DND-41 (cell line): ENCODE measurements around the gene OR14A2.
"Not testable (repeated sequence)": the region's sequence is repeated elsewhere in the genome, so short reads cannot be mapped to it uniquely, and the experiment has no call there.

ENCODE experiments used
- ATAC-seq: fragments of 200-7000 bp; cut with Tn5 transposase; 3 replicates; pipeline ENCODE4 v1.9.1; 2021; ENCODE audit warnings: low read depth; ENCODE audit not compliant: insufficient read depth
- DNase-seq: peaks from one replicate; pipeline ENCODE4 v3.0.0-alpha.2; 2020
- H2AFZ ChIP-seq: 2 replicates; pipeline ENCODE4 v1.6.0; 2012; ENCODE audit warnings: low read depth, low read length
- H3K27ac ChIP-seq: 2 replicates; pipeline ENCODE4 v1.5.1; 2012; ENCODE audit warnings: low read length, inconsistent platforms
- H3K27me3 ChIP-seq: fragments of 200-600 bp; sonication (generic); 2 replicates; pipeline ENCODE4 v1.6.0; 2012; ENCODE audit warnings: low read length, mild to moderate bottlenecking, inconsistent platforms; ENCODE audit not compliant: insufficient read depth, poor library complexity
- H3K36me3 ChIP-seq: 2 replicates; pipeline ENCODE4 v1.5.1; 2012; ENCODE audit warnings: low read length, inconsistent platforms; ENCODE audit not compliant: insufficient read depth
- H3K4me1 ChIP-seq: 2 replicates; pipeline ENCODE4 v1.5.1; 2012; ENCODE audit warnings: mild to moderate bottlenecking, low read length; ENCODE audit not compliant: insufficient read depth
- H3K4me2 ChIP-seq: 2 replicates; pipeline ENCODE4 v1.6.0; 2012; ENCODE audit warnings: mild to moderate bottlenecking, moderate library complexity, low read length, inconsistent platforms; ENCODE audit not compliant: insufficient read depth
- H3K4me3 ChIP-seq, 2 experiments: fragments of 200-600 bp in 1 of 2; shearing (Covaris generic) in 1 of 2; 2 replicates each; pipeline ENCODE4 v1.5.1; 2012 to 2016; ENCODE audit warnings: inconsistent platforms in 2 of 2, low read length in 2 of 2, mild to moderate bottlenecking in 2 of 2, low read depth in 1 of 2, moderate library complexity in 1 of 2
- H3K79me2 ChIP-seq: 2 replicates; pipeline ENCODE4 v1.6.0; 2012; ENCODE audit warnings: low read length, inconsistent platforms; ENCODE audit not compliant: insufficient read depth
- H3K9ac ChIP-seq: 2 replicates; pipeline ENCODE4 v1.6.0; 2012; ENCODE audit warnings: low read depth, mild to moderate bottlenecking, inconsistent platforms, low read length, moderate library complexity
- H3K9me3 ChIP-seq: 2 replicates; pipeline ENCODE4 v1.5.1; 2012; ENCODE audit warnings: low read length, moderate library complexity, mild to moderate bottlenecking, inconsistent platforms; ENCODE audit not compliant: insufficient read depth, severe bottlenecking
- H4K20me1 ChIP-seq: 2 replicates; pipeline ENCODE4 v1.6.0; 2012; ENCODE audit warnings: low read length; ENCODE audit not compliant: insufficient read depth
- CTCF ChIP-seq: IDR thresholded peaks from 2 replicates; pipeline ENCODE4 v1.5.1; 2012; ENCODE audit warnings: borderline replicate concordance, low read length, moderate library complexity, mild to moderate bottlenecking; ENCODE audit not compliant: poor library complexity, severe bottlenecking; ENCODE audit errors: extremely low read depth
- EZH2 ChIP-seq: IDR thresholded peaks from 3 replicates; pipeline ENCODE4 v1.6.1; 2012; ENCODE audit warnings: borderline replicate concordance, low read depth, mild to moderate bottlenecking, moderate library complexity, low read length, inconsistent platforms; ENCODE audit not compliant: severe bottlenecking

The OR14A2 gene

GRCh38 chr1:247721222-247721621, 26.7 kb downstream of the OR14A2 start:
- TF ChIP-seq CTCF = no peak
- no peak for TF ChIP-seq EZH2
- Histone ChIP-seq H4K20me1 (no peaks in the 10 kb centered on the region), H3K9me3 (no peaks in the 10 kb centered on the region), H3K4me2 (no peak overlapping the region), H3K27me3 (no peaks in the 10 kb centered on the region), H3K4me3 (no peak overlapping the region), H3K36me3 (no peaks in the 10 kb centered on the region), H3K4me1 (no peaks in the 10 kb centered on the region), H3K9ac (no peak overlapping the region), H3K27ac (no peak overlapping the region), H2AFZ (no peak overlapping the region), H3K79me2 (no peaks in the 10 kb centered on the region)
- DNase-seq (no peak), ATAC-seq (no peak)

GRCh38 chr1:247716546-247716945, 31.4 kb downstream of the OR14A2 start, which contains the start of gene OR6F1:
TSS of gene OR6F1 (minus strand) at chr1:247716646. CDS start at chr1:247712755, 3,891 bp downstream.
- Histone ChIP-seq H3K27me3 (no peaks in the 10 kb centered on the region), H3K9ac (no peak within 1 kb of the TSS), H3K4me1 (no peaks in the 10 kb centered on the region), H3K4me3 (no peak within 1 kb of the TSS), H3K79me2 (no peaks in the 10 kb centered on the region), H4K20me1 (no peaks in the 10 kb centered on the region), H3K36me3 (no peaks in the 10 kb centered on the region), H3K9me3 (no peaks in the 10 kb centered on the region), H3K4me2 (no peak within 1 kb of the TSS), H2AFZ (no peak within 1 kb of the TSS), H3K27ac (no peak within 1 kb of the TSS)
- no peak for ATAC-seq
- TF ChIP-seq EZH2 (no peak), CTCF (no peak)
- no peak for DNase-seq

- TF ChIP-seq CTCF = no peak
- TF ChIP-seq EZH2 = no peak
- Histone ChIP-seq H3K4me3 (no peak overlapping the region), H3K9ac (no peak overlapping the region), H3K4me2 (no peak overlapping the region), H2AFZ (no peak overlapping the region), H3K27me3 (no peaks in the 10 kb centered on the region), H3K9me3 (no peaks in the 10 kb centered on the region), H3K79me2 (no peaks in the 10 kb centered on the region), H3K36me3 (no peaks in the 10 kb centered on the region), H4K20me1 (no peaks in the 10 kb centered on the region), H3K4me1 (no peaks in the 10 kb centered on the region), H3K27ac (no peak overlapping the region)
- DNase-seq (no peak), ATAC-seq (no peak)
Observed at GRCh38 chr1:247713753-247714152, 34.2 kb downstream of the OR14A2 start.

GRCh38 chr1:247710681-247711080, 37.3 kb downstream of the OR14A2 start:
- not testable (repeated sequence) for H3K4me3 ChIP-seq, H3K4me1 ChIP-seq, H3K9me3 ChIP-seq, ATAC-seq, DNase-seq, H3K27ac ChIP-seq, H3K79me2 ChIP-seq, H3K36me3 ChIP-seq, H4K20me1 ChIP-seq, H2AFZ ChIP-seq, H3K9ac ChIP-seq, H3K4me2 ChIP-seq, H3K27me3 ChIP-seq
